BJ (cell line): Measurements from ENCODE around the gene CNOT6L. TPM values are rescaled to one million over a fixed set of nuclear protein-coding genes. Genes with fewer than 3 reads are reported as not detected.

ENCODE experiments used
- CTCF ChIA-PET: fragments of 350-600 bp; formaldehyde crosslinking; extraction: SDS; loops from one replicate; lab custom pipeline; 2021; ENCODE audit warnings: antibody characterized with exemption, inconsistent platforms; lab: Yijun Ruan, JAX
- POLR2A ChIA-PET: fragments of 300-600 bp; sonication (Branson Sonifier 250); formaldehyde crosslinking; extraction: SDS; loops from one replicate; lab custom pipeline; 2021; ENCODE audit warnings: antibody characterized with exemption; lab: Charles Lee
- DNase-seq: peaks from one replicate; pipeline ENCODE4 v3.0.0-alpha.2; 2011; ENCODE audit warnings: low read depth
- H3K27me3 ChIP-seq: 2 replicates; pipeline ENCODE4 v1.6.0; 2011; ENCODE audit warnings: low read length; ENCODE audit not compliant: control insufficient read depth, insufficient read depth
- H3K36me3 ChIP-seq: 2 replicates; pipeline ENCODE4 v1.5.1; 2011; ENCODE audit warnings: low read length; ENCODE audit not compliant: control insufficient read depth, insufficient read depth
- H3K4me3 ChIP-seq: 2 replicates; pipeline ENCODE4 v1.5.1; 2011; ENCODE audit warnings: low read depth, mild to moderate bottlenecking, control low read depth, low read length
- CTCF ChIP-seq: IDR thresholded peaks from 2 replicates; pipeline ENCODE4 v1.5.1; 2011; ENCODE audit warnings: low read depth, mild to moderate bottlenecking, control low read depth, inconsistent platforms, low read length, moderate library complexity; ENCODE audit not compliant: insufficient read depth
- polyA plus RNA-seq: library from polyadenylated mRNA; depleted of rRNA; stranded (reverse); fragments of >200 nt; gene quantifications from 2 replicates; pipeline ENCODE4 v1.2.3, GENCODE V29; 2011

CNOT6L gene
- polyA plus RNA-seq, 1 experiment = 6.4 TPM

- ChIA-PET POLR2A (no interaction called here), CTCF (no interaction called here)
- Histone ChIP-seq H3K36me3 (no peaks in the 10 kb centered on the region), H3K27me3 (no peaks in the 10 kb centered on the region), H3K4me3 (no peak overlapping the region)
- no peak for TF ChIP-seq CTCF
- no peak for DNase-seq
These were observed 40.1 kb upstream of the CNOT6L start for GRCh38 chr4:77859256-77859655.

GRCh38 chr4:77856152-77856551 is 37.0 kb upstream of the CNOT6L start:
- H3K36me3 ChIP-seq = no peaks in the 10 kb centered on the region
- ChIA-PET CTCF (interaction anchor here (0.8 kb wide), 1 partner anchor 21 kb away, joined by 3 read pairs; no protein-coding TSS in a partner anchor), POLR2A (no interaction called here)
- no peak for TF ChIP-seq CTCF
- H3K27me3 ChIP-seq = peaks cover 1% of the 10 kb centered on the region; the same call in 1 of the 2 replicates
- H3K4me3 ChIP-seq = no peak overlapping the region
- no peak for DNase-seq

GRCh38 chr4:77854431-77855111 is 35.4 kb upstream of the CNOT6L start:
- no peak overlapping the region for H3K4me3 ChIP-seq
- peaks cover 1% of the 10 kb centered on the region; the same call in 1 of the 2 replicates for H3K27me3 ChIP-seq
- H3K36me3 ChIP-seq = no peaks in the 10 kb centered on the region
- ChIA-PET CTCF (no interaction called here), POLR2A (no interaction called here)
- no peak for DNase-seq
- no peak for TF ChIP-seq CTCF

GRCh38 chr4:77852892-77853495 is 33.8 kb upstream of the CNOT6L start:
- no peak for DNase-seq
- Histone ChIP-seq H3K4me3 (no peak overlapping the region), H3K27me3 (peaks cover 1% of the 10 kb centered on the region; the same call in 1 of the 2 replicates), H3K36me3 (no peaks in the 10 kb centered on the region)
- ChIA-PET CTCF (interaction anchor here (0.6 kb wide), 1 partner anchor 22 kb away, joined by 3 read pairs; no protein-coding TSS in a partner anchor), POLR2A (no interaction called here)
- TF ChIP-seq CTCF = no peak

GRCh38 chr4:77849278-77849965 is 30.3 kb upstream of the CNOT6L start:
- H3K27me3 ChIP-seq = peaks cover 1% of the 10 kb centered on the region; the same call in 1 of the 2 replicates
- H3K4me3 ChIP-seq = no peak overlapping the region
- no peak for TF ChIP-seq CTCF
- ChIA-PET POLR2A (no interaction called here), CTCF (no interaction called here)
- H3K36me3 ChIP-seq = no peaks in the 10 kb centered on the region
- DNase-seq = no peak
